ENCODE results near the gene RFT1.
"Not testable (repeated sequence)": the region's sequence is repeated elsewhere in the genome, so short reads cannot be mapped to it uniquely, and the experiment has no call there.

RFT1 gene

DNA sequence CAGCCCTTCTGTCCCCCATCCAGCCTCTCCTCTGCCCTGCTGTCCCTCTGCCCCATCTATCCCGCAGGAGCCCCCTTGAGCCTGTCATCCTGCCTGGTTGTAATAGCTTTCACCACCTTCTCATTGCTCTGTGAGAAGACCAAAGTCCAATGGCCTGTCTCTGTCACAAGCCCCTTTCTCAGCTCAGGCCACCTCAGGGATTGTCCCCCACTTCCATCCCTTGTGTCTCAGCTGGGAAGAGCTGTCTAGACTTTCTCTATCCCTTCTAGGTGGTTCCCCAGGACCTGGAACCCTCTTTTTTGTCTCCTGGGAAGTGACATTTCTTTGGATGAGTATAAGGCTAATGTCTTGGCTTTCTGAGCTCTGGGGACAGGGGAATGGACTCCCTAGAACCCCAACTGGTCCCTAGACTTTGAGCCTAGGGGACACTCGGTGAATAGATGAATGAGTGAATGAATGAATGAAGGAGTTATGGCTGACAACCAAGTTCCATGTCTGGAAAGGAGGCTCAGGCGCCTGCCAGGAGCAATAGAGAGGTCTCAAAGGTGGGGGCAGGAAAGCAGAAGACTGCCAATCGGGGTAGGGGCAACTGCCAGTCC is 29.9 kb upstream of the RFT1 start:
- no peak for DNase-seq
- TF ChIP-seq GATA1 (IDR thresholded peaks at IDR 0.05; ENCODE audit: low read depth, low read length) (no peak), POLR2A (IDR thresholded peaks at IDR 0.05; ENCODE audit: low read length) (no peak)

DNA sequence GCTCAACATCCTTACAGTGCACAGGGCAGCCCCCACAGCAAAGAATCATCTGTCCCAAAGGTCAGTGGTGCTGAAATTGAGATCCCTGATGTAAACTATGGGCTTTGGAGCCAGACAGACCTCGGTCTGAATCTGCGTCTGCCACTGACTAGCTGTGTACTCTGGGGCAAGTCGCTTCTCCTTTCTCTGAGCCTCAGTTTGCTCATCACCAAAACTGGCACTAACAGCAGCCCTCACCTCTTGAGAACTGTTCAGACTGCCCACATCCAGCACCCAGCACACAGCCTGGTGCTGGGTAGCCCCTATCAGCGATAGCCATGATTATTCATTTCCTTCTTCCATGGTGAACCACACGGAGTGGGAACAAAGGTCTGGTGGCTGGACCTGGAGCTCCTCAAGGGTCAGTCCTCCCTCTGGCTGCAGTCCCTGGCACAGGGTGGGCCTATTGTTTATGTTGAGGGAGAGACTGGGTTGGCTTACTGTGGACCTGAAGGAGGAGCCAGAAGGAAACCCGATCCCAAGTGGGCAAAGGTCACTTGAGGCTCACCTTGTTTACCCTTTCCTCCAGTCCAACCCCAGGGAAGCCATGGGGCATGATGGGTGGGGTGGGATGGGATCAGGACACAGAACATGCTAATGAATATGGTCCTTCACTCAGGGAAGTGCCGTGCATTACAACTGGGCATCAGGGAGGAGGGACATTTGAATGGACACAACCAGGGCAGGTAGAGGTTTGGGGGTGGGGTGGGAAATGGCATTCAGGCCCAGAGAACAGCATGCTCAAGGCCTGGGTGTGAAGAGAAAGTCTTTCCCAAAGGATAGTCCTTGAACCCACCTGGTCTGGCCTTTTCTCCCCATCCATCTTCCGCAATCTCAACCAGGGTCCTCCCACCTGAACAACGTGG is 29.2 kb upstream of the RFT1 start:
- DNase-seq, result no peak
- TF ChIP-seq GATA1 (IDR thresholded peaks at IDR 0.05; ENCODE audit: low read depth, low read length) (no peak), POLR2A (IDR thresholded peaks at IDR 0.05; ENCODE audit: low read length) (no peak)

DNA sequence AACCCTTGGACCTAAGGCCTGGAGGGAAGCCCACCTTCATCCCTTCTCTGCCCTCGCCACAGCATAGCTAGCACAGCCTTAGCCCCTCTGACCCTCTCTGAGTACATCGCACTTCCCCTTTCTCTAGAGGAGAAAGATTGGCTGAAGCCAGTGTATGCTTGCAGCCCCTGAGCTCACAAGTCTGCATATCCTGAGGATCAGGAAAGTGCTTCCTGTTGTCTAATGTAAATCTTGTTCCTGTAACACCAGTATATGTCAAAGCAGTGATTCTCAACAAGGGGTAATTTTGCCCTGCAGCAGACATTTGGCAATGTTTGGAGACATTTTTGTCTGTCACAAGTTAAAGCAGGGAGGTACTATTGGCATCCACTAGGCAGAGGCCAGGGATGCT is 28.5 kb upstream of the RFT1 start:
- no peak for TF ChIP-seq GATA1 (IDR thresholded peaks at IDR 0.05; ENCODE audit: low read depth, low read length)
- DNase-seq, result no peak

DNA sequence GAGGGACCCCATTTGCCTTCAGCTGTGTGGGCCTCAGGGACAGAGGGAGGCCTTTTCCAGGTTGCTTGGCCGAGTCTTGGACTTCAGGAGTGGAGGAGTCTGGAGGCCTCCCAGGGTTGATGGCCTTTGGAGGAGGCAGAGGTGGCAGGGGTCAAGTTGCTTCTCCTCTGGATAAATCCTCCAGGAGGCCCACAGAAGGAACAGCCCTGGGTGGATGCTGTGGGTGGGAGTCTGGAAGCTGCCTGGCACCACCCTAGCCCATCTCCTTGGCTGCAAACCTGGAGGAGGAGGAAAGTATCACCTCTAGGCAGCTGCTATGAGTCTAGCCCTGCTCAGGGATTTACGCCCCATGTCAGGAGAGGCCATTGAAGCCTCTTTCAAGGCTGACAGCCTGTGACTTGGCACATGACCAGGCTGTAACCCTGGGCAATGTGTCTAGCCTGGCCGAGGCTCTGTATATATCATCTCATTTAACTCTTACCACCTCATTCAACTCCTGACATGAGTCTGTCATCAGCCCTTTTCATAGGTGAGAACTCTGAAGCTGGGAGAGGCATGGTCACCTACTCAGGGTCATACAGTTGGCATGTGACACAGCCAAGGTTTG is 27.8 kb upstream of the RFT1 start:
- TF ChIP-seq POLR2A (IDR thresholded peaks at IDR 0.05; ENCODE audit: low read length), result no peak
- no peak for TF ChIP-seq GATA1 (IDR thresholded peaks at IDR 0.05; ENCODE audit: low read depth, low read length)
- no peak for DNase-seq

DNA sequence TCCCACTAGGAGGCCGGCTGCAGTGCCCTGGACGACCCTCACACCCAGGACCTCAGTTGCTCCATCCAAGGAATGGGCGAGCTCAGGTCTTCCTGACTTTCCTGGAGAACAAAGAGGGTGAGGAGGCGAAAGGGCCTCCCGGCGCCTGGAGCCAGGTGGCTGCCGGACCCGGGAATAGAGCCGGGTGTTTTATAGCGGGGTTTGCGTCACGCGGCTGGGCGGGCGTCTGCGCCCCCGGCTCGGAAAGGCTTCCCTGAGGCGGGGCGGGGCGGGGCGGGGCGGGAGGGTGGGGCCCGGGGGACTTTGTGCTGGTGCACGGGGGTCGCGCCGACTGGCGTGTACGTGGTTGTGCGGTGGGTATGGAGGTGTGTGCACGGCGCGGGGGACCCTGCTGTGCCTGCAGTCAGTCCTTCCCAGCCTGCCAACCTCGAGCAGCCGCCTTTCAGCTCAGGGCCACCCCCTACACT is 26.2 kb upstream of the RFT1 start:
- no peak for TF ChIP-seq GATA1 (IDR thresholded peaks at IDR 0.05; ENCODE audit: low read depth, low read length)
- no peak for TF ChIP-seq POLR2A (IDR thresholded peaks at IDR 0.05; ENCODE audit: low read length)
- DNase-seq, result no peak

DNA sequence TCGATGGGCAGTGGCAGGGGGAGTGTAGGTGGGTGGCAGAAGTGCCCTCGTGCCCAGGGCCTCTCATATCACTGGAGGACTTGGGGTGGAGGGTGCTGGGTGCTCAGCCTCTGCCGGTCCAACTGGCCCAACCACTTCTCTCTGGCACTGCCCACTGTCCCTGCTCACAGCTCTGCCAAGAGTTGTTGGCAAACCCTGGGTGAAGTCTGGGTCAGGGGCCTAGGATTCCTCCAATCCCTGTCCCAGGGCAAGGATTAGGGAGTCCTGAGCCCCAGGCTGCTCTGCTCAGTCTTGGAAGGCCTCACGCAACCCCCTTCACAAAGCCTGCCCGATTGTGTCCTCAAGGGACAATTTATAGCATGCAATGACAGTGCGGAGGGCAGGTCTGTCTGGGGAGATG is 25.5 kb upstream of the RFT1 start:
- DNase-seq, result no peak
- no peak for TF ChIP-seq GATA1 (IDR thresholded peaks at IDR 0.05; ENCODE audit: low read depth, low read length)
- TF ChIP-seq POLR2A (IDR thresholded peaks at IDR 0.05; ENCODE audit: low read length), result no peak

DNA sequence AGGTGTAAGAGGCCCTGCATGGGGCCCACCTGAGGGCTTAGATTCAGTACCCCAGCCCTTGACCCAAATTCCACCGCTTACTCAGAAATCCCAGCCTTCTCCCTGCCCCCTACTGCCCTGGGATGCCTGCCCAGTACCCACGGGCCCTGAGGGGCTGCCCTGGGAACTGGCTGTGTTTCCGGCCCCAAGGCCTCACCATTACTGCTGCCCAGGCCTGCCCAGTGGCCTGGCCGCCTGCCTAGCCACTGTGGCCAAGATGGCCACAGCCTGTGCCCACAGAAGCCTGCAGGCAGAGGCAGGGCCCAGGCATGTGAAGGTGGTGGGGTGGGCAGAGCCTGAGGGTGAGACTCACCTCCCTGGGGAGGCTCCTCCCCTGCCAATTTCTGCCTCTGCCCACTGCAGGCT is 24.6 kb upstream of the RFT1 start:
- TF ChIP-seq POLR2A (IDR thresholded peaks at IDR 0.05; ENCODE audit: low read length) (no peak), GATA1 (IDR thresholded peaks at IDR 0.05; ENCODE audit: low read depth, low read length) (no peak)
- DNase-seq, result no peak

DNA sequence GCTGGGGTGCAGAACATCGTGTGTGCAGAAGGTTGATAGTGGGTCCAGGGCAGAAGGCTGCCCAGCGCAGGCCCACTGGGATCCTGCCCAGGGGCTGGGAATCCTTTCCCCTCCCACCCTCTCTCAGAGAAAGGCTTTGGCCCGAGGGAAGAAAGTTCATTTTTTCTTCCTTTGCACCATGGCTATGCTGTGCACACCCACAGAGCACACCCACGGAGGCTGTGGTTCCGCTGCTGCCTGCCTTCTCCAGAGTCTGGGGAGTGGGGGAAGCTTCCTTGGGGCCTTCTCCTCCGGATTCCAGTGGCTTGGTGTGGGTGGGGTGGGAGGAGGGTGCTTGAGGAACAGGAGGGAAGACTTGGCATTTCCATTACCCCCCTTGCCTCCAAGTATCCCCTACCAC is 23.7 kb upstream of the RFT1 start:
- TF ChIP-seq GATA1 (IDR thresholded peaks at IDR 0.05; ENCODE audit: low read depth, low read length) (no peak), POLR2A (IDR thresholded peaks at IDR 0.05; ENCODE audit: low read length) (no peak)
- no peak for DNase-seq

DNA sequence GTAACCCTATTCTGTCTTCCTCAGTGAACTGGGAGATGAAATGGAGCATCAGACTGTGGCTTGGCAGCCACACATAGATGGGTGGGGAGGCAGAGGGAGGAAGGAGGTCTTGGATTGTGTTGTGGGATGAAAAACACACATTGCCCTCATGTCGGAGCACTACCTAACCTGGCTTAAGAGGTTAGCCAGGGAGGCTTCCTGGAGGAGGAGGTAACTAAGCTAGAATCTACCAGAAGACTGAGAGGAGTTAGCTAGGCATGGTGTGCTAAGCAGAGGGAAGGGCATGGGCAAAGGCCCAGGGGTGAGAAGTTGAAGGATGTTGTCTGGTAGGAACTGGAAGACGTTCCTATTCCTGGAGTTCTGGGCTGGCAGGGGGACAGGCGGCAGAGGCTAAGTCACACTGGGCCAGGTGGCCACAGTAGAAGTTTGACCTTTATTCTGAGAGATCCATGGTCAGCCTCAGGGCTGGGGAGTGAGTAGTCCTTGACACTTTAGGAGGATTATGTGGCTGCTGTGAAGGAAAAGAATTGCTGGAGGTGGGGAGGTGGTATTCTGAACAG is 23.1 kb upstream of the RFT1 start:
- DNase-seq, result no peak
- no peak for TF ChIP-seq POLR2A (IDR thresholded peaks at IDR 0.05; ENCODE audit: low read length)
- no peak for TF ChIP-seq GATA1 (IDR thresholded peaks at IDR 0.05; ENCODE audit: low read depth, low read length)

DNA sequence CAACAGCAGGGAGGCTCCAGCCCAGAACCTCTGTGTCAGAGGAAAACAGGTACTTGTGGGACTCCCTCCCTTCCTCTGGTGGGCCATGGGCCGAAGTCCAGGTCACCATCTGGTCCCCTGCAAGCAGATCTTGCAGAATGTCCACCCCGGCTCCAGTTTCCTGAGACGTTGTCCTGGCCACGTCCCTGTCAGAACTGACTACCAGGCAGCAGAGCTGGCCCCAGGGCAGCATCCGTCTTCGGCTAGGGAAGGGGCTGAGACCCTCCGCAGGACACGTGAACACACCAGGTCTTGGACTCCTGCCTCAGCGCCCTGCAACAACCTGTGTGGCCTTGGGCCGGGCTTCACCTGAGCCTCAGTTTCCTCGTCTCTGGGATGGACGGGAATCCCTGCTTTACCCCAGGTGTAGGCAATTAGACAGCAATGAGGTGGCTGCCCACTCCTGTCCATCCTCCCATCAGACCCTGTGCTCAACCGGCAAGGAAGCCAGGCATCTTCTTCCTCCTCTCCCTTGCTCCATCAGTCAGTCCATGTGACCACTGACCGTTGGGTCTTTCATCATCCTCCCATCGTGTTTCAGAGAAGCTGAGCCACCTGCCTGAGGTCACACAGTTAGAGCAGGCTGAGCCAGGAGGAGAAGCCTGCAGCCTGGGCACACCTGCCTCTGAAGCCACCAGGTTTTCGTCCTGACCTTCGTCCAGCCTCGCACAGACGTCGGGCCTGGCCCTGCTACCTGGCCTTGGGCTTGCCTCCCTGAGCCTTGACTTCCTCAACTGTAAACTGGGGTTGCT is 21.8 kb upstream of the RFT1 start:
- no peak for DNase-seq
- TF ChIP-seq POLR2A (IDR thresholded peaks at IDR 0.05; ENCODE audit: low read length) (no peak), GATA1 (IDR thresholded peaks at IDR 0.05; ENCODE audit: low read depth, low read length) (no peak)

DNA sequence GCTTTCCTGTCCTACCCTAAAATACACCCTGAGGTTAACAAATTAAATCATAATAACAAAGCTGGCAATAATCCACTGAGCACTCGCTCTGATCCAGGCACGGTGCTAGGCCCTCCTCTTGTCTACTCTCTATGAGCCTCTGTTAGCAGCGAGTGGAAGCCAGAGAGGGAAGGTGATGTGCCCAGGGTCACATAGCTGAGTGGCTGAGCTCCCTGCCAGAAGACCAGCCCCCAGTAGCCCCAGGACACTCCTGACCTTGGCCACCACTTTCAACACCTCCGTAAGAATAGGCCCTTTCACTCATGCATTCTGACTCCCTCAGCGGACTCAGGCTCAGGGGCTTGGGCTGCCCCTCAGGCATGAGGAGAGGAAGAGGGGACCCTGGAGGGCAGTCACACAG is 21.2 kb upstream of the RFT1 start:
- no peak for DNase-seq
- no peak for TF ChIP-seq POLR2A (IDR thresholded peaks at IDR 0.05; ENCODE audit: low read length)
- TF ChIP-seq GATA1 (IDR thresholded peaks at IDR 0.05; ENCODE audit: low read depth, low read length), result no peak

DNA sequence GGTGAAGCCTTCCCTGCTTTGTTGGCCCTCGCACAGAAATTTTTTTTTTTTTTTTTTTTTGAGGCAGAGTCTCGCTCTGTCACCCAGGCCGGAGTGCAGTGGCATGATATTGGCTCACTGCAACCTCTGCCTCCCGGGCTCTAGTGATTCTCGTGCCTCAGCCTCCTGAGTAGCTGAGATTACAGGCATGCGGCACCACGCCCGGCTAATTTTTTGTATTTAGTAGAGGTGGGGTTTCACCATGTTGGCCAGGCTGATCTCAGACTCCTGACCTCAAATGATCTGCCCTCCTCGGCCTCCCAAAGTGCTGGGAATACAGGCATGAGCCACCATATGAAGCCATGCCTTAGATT is 20.8 kb upstream of the RFT1 start:
- DNase-seq, result not testable (repeated sequence)

DNA sequence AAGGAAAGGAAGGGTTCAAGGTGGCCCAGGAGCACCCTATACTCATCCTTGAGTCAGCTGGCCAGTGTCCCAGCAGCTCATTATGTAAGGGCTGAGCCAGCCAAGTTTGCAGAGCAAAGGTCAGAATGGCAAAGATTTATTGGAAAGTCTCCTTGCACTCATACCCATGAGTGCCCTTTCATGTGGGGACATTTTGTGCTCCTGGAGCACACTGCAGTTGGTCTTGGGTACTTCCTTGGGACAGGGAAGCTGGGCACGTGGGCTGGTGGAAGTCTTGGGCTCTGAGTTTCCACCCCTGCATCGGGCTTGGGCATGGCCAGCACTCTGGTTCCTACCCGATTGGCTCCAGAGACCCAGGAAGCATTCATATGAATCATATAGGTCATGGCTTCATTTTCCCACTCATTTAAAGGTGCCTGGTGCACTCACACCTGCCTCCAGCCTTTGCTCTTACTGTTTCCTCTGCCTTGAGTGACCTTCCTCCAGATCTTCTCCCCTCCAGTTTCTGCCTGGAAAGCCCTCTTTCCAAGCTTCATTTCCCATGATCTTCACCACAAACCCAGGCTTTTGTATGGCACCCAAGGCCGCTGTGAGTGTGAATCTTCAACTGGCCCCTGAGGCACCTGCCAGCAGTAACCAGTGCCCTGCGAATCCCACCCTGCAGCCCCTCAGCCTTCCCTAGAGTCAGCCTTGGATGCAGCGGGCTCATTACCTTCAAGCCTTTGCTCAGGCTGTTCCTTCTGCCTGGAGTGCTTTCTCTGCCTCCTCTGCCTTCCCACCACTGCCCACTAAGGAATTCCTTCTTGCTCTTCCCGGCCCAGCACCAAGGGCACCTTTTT is 20.2 kb upstream of the RFT1 start:
- TF ChIP-seq GATA1 (IDR thresholded peaks at IDR 0.05; ENCODE audit: low read depth, low read length), result no peak
- no peak for TF ChIP-seq POLR2A (IDR thresholded peaks at IDR 0.05; ENCODE audit: low read length)
- no peak for DNase-seq

All from erythroblast (primary cell).